ENCODE measurements around the gene FGGY.
"Not testable (repeated sequence)": the region's sequence is repeated elsewhere in the genome, so short reads cannot be mapped to it uniquely, and the experiment has no call there.

FGGY gene

DNA sequence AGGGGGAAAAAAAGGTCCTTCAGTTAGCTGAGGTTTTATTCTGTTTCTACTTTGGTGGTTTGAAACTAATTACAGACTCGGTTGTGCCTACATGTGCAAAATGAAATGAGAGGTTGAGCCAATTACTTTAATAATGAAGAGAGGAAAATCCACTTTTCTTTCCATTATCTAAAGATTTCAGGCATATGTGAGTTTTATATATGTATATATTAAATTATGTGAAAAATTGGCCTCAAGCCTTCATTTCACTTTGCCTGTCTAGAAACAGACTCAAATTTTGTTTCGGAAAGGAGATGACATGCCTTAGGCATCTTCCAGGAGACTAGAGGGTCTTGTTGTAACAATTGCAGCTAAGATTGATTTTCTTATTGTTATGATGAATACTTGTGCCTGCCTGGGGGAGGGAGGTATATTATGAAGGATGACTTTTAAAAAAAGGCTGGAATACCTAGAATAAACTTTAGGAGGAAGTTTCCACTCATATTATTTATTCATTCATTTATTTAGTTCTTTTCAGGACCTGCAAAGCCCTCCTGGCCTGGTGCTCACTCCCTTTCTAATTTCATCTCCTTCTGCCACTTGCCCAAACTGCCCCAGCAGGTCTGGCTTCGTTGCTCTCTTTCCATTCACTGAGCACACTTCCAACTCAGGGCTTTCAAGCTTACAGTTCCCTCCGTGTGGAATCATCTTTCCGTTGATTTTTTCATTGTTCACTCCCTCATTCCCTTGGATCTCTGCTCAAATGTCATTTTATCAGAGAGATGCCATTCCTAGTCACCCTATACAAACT, 423.6 kb downstream of the FGGY start:
- no peak for DNase-seq

DNA sequence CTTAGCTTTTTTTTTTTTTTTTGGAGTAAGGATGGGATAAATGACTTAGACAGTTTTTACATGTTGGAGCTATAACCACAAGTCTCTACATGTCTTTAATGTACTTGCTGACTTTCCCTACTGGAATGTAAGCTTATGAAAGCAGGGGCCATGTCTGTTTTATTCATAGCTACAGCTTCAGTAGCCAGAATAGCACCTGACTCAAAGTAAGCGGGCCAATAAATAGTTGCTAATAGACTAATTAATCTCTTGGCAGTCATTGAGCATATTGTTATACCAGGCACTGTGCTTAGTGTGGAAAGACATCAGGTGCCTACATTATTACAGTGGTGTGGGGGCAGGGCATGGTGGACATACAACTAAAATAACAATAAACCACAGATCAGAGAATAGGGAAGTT, 433.4 kb downstream of the FGGY start:
- no peak for DNase-seq

DNA sequence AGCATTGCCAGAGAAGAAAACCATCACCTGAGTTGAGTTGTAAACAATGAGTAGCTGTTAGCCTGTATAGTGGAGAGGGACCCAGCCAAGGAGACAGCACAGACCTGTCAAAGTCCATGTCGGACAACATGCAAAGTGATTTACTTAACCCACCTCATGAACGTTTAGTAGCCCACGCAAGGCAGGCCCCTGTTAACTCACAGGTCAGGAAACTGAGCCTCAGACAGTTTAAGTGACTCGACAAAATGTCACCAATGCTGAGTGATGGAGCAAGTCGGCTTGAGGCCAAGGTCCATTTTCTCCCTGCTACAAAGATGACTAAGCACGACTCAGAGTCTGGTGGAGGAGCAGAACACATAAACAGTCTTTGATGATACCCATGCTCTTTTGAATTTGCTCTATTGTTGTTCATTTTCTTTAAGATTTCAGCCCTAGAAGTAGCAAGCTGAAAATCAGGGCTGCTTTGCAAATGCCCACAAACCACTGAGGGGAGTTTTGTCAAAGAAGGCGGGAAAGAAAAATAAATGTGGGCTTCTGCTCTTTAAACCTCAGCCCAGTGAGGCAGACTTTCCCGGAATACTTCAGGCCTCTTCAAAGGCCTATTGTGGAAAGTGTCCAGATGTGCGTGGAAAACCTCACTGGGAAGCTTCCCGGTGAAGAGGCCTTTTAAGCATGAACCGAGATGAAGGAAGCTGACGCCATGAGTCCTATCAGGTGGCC, 434.0 kb downstream of the FGGY start:
- peak in 20 of 56 donors; percentile 1 to 80 (median 35) for DNase-seq

- no peak for DNase-seq
Observed at GRCh38 chr1:59731591-59731990, 434.7 kb downstream of the FGGY start.

GRCh38 chr1:59732214-59732955, 435.5 kb downstream of the FGGY start:
- DNase-seq = no peak

DNA sequence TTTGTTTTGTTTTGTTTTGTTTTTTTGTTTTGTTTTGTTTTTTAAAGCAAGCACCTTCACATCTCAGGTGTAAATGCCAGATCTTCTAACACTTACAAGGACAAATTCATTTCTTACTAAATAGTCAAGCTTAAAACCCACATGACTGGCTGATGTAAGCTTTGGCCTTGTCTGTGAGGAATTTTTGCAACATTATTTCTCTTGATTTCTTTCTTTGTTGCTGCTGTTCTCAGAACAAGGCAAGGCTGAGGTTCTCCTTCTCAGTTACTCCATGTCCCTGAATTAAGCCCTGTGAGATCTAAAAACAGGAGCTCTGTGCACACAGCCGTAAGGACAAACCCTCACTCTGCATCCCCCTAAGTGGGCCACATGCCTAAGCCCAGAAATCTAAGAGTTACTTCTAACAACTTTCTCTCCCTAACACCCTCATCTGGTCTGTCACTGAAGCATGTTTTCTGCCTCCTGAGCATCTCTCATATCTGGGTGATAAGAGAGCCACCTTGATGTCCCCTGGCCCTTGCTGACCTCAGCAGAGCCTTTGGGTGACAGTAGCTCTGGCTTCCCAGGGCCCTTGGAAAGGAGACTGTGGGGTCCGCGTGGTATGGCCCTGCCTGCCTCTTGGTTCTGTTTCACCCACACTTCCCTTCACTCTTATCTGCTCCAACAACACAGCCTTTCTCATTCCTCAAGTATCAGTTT, 436.7 kb downstream of the FGGY start:
- no peak for DNase-seq

GRCh38 chr1:59735927-59736326, 439.0 kb downstream of the FGGY start:
- not testable (repeated sequence) for DNase-seq

- no peak for DNase-seq
Observed at GRCh38 chr1:59736744-59737143, 439.9 kb downstream of the FGGY start.

DNA sequence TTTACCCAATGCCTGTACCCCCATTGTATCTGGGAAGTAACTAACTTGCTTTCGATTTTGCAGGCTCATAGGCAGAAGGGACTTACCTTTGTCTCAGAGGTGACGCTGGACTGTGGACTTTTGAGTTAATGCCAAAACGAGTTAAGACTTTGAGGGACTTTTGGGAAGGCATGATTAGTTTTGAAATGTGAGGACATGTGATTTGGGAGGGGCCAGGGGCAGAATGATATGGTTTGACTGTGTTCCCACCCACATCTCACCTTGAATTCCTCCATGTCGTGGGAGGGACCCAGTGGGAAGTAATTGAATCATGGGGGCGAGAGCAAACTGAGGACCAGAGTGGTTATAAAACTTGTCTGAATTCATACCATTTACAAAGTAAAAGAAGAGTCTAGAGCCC, 440.7 kb downstream of the FGGY start:
- DNase-seq = no peak

GRCh38 chr1:59738152-59738551, 441.3 kb downstream of the FGGY start:
- DNase-seq = no peak

GRCh38 chr1:59738591-59739015, 441.7 kb downstream of the FGGY start:
- DNase-seq = no peak

DNA sequence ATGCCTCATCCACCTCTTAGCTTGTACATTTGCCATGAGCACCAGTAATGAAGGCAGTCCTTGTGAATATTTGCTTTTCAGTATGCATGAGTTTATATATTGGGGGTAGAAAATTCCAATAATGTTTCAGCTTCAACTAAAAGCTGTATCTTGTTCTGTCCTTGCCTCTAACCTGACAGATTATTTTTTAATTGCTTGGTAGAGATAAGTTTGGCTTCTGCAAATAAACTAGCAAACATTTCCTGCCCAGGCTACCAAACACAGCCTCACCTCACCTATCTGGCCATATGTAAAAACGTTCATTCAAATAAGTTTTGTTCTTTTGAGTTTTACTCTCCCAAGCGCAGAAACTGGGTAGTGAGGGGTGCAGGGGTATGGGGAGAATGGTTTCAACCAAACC, 442.2 kb downstream of the FGGY start:
- no peak for DNase-seq

GRCh38 chr1:59742526-59742925, 445.6 kb downstream of the FGGY start:
- no peak for DNase-seq

DNA sequence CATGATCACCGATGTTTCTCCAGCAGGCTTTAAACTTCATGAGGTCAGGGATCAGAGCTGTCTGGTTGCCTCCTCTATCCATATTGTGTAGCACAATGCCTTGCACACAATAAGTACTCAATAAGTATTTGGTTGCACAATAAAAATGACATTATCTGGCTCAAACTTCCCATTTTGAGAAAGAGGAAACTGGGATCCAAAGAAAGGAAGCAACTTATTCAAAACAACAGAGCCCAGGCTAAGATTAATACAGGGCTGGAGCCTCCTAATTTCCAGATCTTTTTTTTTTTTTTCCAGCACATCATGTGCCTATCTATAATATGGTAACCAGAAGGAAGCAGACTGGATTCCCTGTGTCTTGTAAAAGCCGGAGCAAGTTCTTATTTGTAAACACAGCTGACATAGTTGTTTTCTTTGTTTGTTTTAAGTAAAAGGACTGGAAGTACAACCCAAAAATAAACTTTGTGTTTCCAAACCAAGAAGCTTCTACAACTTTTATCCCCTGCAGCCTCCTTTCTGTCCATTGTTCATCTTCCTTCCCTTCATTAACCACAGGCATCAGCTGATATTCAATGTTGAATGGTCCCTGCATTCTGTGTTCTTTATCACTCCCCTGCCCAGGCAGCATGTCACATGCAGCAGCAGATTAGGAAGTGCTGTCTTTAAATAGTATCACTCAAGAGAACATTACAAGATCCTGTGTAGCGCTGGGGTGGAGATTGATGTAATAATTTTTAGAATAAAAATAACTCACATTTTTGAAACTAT, 446.6 kb downstream of the FGGY start:
- DNase-seq = peak in 10 of 56 donors; percentile 3 to 34 (median 11)

DNA sequence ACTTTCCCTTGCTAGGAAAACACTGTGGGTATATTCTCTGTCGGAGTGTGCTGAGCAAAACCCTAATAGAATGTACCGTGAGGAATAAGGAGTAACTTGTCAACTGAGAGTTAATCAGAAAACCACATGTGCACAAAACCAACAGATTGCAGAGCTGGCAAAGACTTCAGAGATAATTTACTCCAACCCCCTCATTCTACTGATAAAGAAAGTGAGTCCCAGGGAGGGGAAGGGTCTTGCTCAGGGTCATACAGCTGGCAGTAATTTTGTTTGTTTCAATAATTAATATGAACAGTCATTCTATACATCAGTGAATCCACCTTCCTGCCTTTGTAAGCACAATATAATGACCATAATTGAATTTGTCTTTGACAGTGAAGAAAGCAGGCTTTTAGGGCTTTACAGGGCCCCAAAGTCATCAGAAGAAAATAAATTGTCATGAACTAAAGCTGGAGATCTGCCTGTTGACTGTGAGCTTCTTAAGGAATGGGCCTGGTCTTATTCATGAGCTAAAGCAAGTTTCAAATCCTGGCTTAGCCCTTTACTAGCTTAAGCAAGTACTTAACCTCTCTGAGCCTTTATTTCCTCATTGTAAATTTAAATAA, 450.6 kb downstream of the FGGY start:
- no peak for DNase-seq

GRCh38 chr1:59748123-59748522, 451.2 kb downstream of the FGGY start:
- DNase-seq = no peak

DNA sequence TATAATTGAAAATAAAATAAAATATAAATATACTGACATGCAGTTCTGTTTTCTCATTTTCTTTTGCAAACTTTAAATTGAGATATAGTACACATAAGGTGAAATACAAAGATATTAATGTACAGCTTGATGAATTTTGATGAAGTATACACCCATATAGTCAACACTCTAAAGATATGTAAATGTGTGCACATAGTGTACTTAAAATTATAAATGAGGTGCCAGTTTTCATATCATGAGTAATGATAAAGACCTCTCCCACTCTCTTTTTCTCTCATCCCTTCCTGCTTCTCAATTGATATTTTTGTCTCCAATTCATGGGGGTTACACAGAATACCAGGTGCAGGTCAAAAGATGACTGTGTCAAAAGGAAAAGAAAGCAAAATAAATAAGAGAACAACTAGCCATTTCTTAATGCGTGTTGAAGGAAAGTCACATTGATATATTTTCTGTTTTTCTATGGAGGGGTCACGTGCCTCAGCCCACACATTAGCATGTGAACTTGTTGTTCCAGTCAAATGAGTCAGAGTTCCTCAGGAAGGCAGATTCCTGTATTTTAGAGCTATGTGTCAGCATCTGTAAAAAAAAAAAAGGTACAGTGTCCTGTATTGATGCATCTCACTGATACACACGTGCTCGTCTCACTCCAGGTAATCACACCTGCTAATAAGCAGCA, 453.6 kb downstream of the FGGY start:
- peak in 12 of 56 donors; percentile 1 to 66 (median 27) for DNase-seq

- no peak for DNase-seq
Observed at GRCh38 chr1:59751004-59751395, 454.1 kb downstream of the FGGY start.

DNA sequence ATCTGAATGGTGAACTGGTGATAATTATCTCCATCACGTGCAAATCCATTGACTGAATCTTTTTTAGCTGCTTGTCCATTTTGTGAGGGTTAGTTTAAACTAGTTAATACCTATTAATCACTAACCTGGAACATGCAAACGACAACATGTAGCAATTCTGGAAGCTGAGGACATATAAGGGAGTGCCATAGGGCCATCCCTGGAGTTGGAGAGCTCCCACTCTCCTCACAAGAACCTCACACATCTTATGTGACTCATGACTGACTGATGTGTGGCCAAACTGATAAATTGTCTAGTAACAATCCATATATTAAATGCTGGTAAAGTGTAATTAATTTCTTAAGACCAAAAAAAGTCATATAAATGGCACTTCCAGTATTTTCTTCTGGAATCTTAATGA, 454.9 kb downstream of the FGGY start:
- DNase-seq = no peak

Measured in nucleus accumbens (tissue), 56 donors.